Mammary epithelial cell (primary cell): ENCODE data around the gene OR10V1.

ENCODE experiments used
- EZH2 ChIP-seq: IDR thresholded peaks from 2 replicates; pipeline ENCODE4 v1.6.1; 2012; ENCODE audit warnings: low read length, inconsistent platforms, borderline replicate concordance
- TF ChIP-seq, protein P1 (sequence below), 2 donors: IDR thresholded peaks in 1 of 2; conservative IDR thresholded peaks in 1 of 2; 2 replicates each; pipeline ENCODE4 v1.5.1; 2011 to 2012; ENCODE audit warnings: inconsistent platforms in 2 of 2, low read length in 2 of 2, mild to moderate bottlenecking in 2 of 2, control low read depth in 1 of 2, low read depth in 1 of 2; ENCODE audit not compliant: insufficient read depth in 1 of 2; ENCODE audit errors: extremely low read depth in 1 of 2

DNA sequence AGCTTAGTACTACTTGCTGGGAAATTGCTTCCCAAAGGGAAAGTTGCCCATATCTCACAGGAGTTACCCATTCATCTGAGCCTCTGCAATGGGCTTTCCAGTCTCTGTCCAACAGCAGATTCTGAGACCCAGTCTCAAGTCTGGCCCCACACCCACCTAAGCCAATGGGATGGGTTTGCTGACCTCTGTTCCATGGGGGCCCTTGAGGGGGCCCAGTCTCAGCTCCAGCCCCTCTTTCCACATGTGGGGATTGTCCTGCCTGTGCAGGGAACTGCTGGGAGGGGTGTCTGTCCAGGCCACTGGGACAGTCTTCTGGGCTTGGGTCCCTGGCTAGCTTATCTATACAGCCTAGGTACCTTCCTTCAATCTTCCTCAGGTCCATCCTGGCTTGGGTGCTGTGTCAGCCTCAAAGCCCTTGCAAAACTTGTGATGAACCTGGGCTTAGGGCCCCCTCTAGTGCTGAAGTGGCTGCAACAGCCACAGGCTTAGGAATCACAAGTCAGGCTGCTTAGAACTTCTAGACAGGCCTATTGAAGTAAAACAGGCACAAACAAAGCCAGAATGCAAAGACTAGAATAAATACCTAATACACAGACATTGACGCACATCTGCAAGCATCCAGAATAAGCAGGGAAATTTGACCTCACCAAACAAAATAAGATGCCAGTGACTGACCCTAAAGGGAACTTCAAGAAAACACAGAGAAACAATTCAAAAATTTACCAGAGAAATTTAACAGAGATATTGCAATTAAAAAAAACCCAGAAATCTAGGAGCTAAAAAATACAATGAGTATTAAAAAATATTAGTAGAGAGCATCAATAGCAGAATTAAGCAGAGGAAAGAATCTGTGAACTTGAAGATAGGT is 33.1 kb downstream of the OR10V1 start:
- TF ChIP-seq, protein P1, sequence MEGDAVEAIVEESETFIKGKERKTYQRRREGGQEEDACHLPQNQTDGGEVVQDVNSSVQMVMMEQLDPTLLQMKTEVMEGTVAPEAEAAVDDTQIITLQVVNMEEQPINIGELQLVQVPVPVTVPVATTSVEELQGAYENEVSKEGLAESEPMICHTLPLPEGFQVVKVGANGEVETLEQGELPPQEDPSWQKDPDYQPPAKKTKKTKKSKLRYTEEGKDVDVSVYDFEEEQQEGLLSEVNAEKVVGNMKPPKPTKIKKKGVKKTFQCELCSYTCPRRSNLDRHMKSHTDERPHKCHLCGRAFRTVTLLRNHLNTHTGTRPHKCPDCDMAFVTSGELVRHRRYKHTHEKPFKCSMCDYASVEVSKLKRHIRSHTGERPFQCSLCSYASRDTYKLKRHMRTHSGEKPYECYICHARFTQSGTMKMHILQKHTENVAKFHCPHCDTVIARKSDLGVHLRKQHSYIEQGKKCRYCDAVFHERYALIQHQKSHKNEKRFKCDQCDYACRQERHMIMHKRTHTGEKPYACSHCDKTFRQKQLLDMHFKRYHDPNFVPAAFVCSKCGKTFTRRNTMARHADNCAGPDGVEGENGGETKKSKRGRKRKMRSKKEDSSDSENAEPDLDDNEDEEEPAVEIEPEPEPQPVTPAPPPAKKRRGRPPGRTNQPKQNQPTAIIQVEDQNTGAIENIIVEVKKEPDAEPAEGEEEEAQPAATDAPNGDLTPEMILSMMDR (conservative IDR thresholded peaks at IDR 0.05 in 1 of 2, IDR thresholded peaks at IDR 0.05 in 1 of 2; ENCODE audit: extremely low read depth in 1 of 2, insufficient read depth in 1 of 2, low read depth in 1 of 2, low read length in 2 of 2), result peak; percentile 82 to 85
- TF ChIP-seq EZH2, result no peak
